Psoas muscle (tissue), 8 donors: ENCODE results near the gene PDE4D. TPM values are rescaled to one million over a fixed set of nuclear protein-coding genes. Genes with fewer than 3 reads are reported as not detected.

Experiments used
- ATAC-seq, 4 donors: fragments of 200-7000 bp; cut with Tn5 transposase; one replicate each; pipeline ENCODE4 v1.9.1; 2020; ENCODE audit warnings: moderate library complexity in 3 of 4, mild to moderate bottlenecking in 2 of 4
- DNase-seq, 2 donors: peaks; one replicate each; pipeline ENCODE4 v3.0.0-alpha.2; 2020
- H3K27ac ChIP-seq: fragments of 200-600 bp; one replicate; pipeline ENCODE4 v1.8.0; 2022
- H3K27me3 ChIP-seq, 3 donors: fragments of 200-600 bp in 1 of 3; one replicate each; pipeline versions ENCODE4 v1.6.1 to v1.8.0; 2013 to 2022; ENCODE audit warnings: low read length in 2 of 3, mild to moderate bottlenecking in 2 of 3, moderate library complexity in 1 of 3; ENCODE audit not compliant: insufficient read depth in 3 of 3
- H3K36me3 ChIP-seq, 2 donors: fragments of 200-600 bp in 1 of 2; one replicate each; pipeline versions ENCODE4 v1.6.1 to v1.8.0; 2013 to 2022; ENCODE audit warnings: low read depth in 1 of 2, mild to moderate bottlenecking in 1 of 2, moderate library complexity in 1 of 2; ENCODE audit not compliant: insufficient read depth in 1 of 2
- H3K4me1 ChIP-seq: fragments of 200-600 bp; one replicate; pipeline ENCODE4 v1.8.0; 2022
- H3K4me3 ChIP-seq: fragments of 200-600 bp; one replicate; pipeline ENCODE4 v1.8.0; 2022; ENCODE audit warnings: mild to moderate bottlenecking
- H3K9me3 ChIP-seq: fragments of 200-600 bp; one replicate; pipeline ENCODE4 v1.8.0; 2022
- CTCF ChIP-seq: fragments of 200-600 bp; IDR thresholded peaks from one replicate; pipeline ENCODE4 v1.8.0; 2022; ENCODE audit warnings: antibody characterized with exemption
- WGBS, 3 donors: extraction: QIAGEN DNeasy Blood & Tissue Kit; methylation state at CpG; one replicate each; pipeline versions ENCODE4 v1.1.6 to v1.1.7; 2013; 5-methylcytosine and 5-hydroxymethylcytosine counted together
- intact Hi-C, 2 donors: fragments of 100-400 bp; cut with DNase I; formaldehyde crosslinking; loops; one replicate each; pipeline versions ENCODE4 v1.11.0 to v1.14.2; 2022
- polyA plus RNA-seq, 3 donors: library from polyadenylated mRNA; stranded (reverse); fragments of 200-250 nt; gene quantifications; one replicate each; pipeline ENCODE4 v1.2.3, GENCODE V29; 2013
- total RNA-seq, 4 donors: library from RNA; stranded (reverse); fragmentation: NEBNext Ultra II Directional in 2 of 4; extraction: Animal tissue kit (Norgen Biotek cat#: 25700) in 2 of 4; gene quantifications; one replicate each; pipeline versions ENCODE4 v1.2.1 to v1.2.4, GENCODE V29; 2021 to 2023
- donor health status: healthy with polysubstance abuse.
- donor health status: DM: no; HTN: no; CAD: no; lungs with moderate emphysema.
- donor health status: Bipolar disorder and iron deficiency.
- donor health status: healthy.
- donor health status: DM: yes; HTN: yes; CAD: no.
- donor health status: DM: no; HTN: no; CAD: no.
- donor health status: DM: no; HTN: no; CAD: no.
- donor health status: DM: yes; HTN: yes; CAD: no.

The PDE4D gene
- total and polyA plus RNA-seq, 7 donors = 42.6 to 283 (median 88.7) TPM

- no peak for ATAC-seq
- peaks cover 91% of the 10 kb centered on the region for H3K4me1 ChIP-seq
Observed at GRCh38 chr5:59320420-59320819, 573.1 kb downstream of the PDE4D start.

GRCh38 chr5:59319250-59319649, 574.3 kb downstream of the PDE4D start:
- H3K27ac ChIP-seq = peak overlapping the region; percentile 20
- DNase-seq (no peak), ATAC-seq (no peak)
- H3K9me3 ChIP-seq = no peaks in the 10 kb centered on the region
- intact Hi-C loops = loop anchor here in 1 of 2 donors (5.0 kb wide), 2 partner anchors 33 to 42 kb away; no protein-coding TSS in a partner anchor
- H3K27me3 ChIP-seq = no peaks in the 10 kb centered on the region
- H3K4me1 ChIP-seq = peaks cover 91% of the 10 kb centered on the region
- no peak for TF ChIP-seq CTCF
- no peaks in the 10 kb centered on the region for H3K36me3 ChIP-seq
- H3K4me3 ChIP-seq = no peak overlapping the region

More at GRCh38 chr5:59320420-59320819, 573.1 kb downstream of the PDE4D start:
- TF ChIP-seq CTCF = no peak
- intact Hi-C loops = no loop called here
- Histone ChIP-seq H3K27ac (no peak overlapping the region), H3K4me3 (no peak overlapping the region), H3K27me3 (no peaks in the 10 kb centered on the region), H3K36me3 (no peaks in the 10 kb centered on the region), H3K9me3 (no peaks in the 10 kb centered on the region)
- 97 to 100% (median 99%) methylated on average over 2 of the region's 2 CpGs for WGBS, 3 donors
- DNase-seq = no peak

DNA sequence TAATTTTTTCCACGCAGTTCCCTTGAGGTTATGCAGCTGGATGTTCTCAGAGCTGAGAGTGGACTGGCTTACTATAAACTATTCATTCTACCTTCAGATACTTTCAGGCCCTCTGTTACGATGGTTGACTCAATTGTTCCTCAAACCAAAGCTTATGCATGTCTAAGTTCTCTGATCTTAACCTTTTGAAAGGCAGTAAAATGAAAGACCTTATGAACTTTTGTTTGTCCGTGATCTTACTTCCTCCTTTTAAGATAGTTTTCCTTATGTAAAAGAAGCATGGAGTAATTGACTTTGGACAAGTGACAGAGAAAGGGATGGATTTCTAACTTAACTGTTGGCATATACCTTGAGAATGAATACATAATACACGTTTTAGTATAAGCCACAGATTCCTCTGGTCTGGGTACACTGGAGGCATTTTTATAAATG, 575.7 kb downstream of the PDE4D start:
- DNase-seq (no peak), ATAC-seq (no peak)
- Histone ChIP-seq H3K36me3 (no peaks in the 10 kb centered on the region), H3K4me3 (no peak overlapping the region), H3K27ac (peak overlapping the region; percentile 81), H3K27me3 (no peaks in the 10 kb centered on the region), H3K4me1 (peaks cover 93% of the 10 kb centered on the region), H3K9me3 (no peaks in the 10 kb centered on the region)
- no peak for TF ChIP-seq CTCF
- intact Hi-C loops = loop anchor here in 1 of 2 donors (5.0 kb wide), 2 partner anchors 35 to 40 kb away; no protein-coding TSS in a partner anchor
- WGBS, 3 donors = 16 to 25% (median 22%) methylated on average over 4 of the region's 4 CpGs

- H3K27ac ChIP-seq = peak overlapping the region; percentile 81
- H3K36me3 ChIP-seq = no peaks in the 10 kb centered on the region
- WGBS, 3 donors = 8 to 14% (median 10%) methylated on average over 6 of the region's 6 CpGs
- ATAC-seq (peak; percentile 59 to 87 (median 72)), DNase-seq (no peak)
- intact Hi-C loops = loop anchor here in 1 of 2 donors (5.0 kb wide), 2 partner anchors 35 to 40 kb away; no protein-coding TSS in a partner anchor
- no peaks in the 10 kb centered on the region for H3K9me3 ChIP-seq
- H3K27me3 ChIP-seq = no peaks in the 10 kb centered on the region
- H3K4me3 ChIP-seq = no peak overlapping the region
- peaks cover 87% of the 10 kb centered on the region for H3K4me1 ChIP-seq
- no peak for TF ChIP-seq CTCF
Observed at GRCh38 chr5:59317023-59317773, 576.3 kb downstream of the PDE4D start.
